Endothelial cell of umbilical vein (primary cell): ENCODE measurements around the gene AIG1. TPM values are rescaled to one million over a fixed set of nuclear protein-coding genes. Genes with fewer than 3 reads are reported as not detected.

Experiments
- BruUV-seq: library from RNA; stranded (reverse); fragments of 400-500 nt; replicated peaks from 2 replicates; lab custom pipeline; 2021; lab: Mats Ljungman, UMichigan
- CTCF ChIA-PET: fragments of 300-600, 350-600 bp; sonication (Branson Sonifier 250); formaldehyde crosslinking; loops from one replicate; lab custom pipeline; 2021; ENCODE audit warnings: antibody characterized with exemption, inconsistent platforms; lab: Charles Lee
- POLR2A ChIA-PET: fragments of 300-600, 350-600 bp; sonication (Branson Sonifier 250); formaldehyde crosslinking; loops from one replicate; lab custom pipeline; 2021; ENCODE audit warnings: antibody characterized with exemption, inconsistent platforms; lab: Charles Lee
- DNase-seq: peaks from one replicate; pipeline ENCODE4 v3.0.0-alpha.2; 2011; ENCODE audit warnings: low read depth, low spot score
- FAIRE-seq: peaks from 2 replicates; lab custom pipeline; 2011; peaks lifted over from hg19 to GRCh38; lab: Jason Lieb, UNC
- H2AFZ ChIP-seq: 2 replicates; pipeline ENCODE4 v1.6.0; 2012; ENCODE audit warnings: low read depth, low read length, control low read depth, inconsistent platforms
- H3K27ac ChIP-seq: 2 replicates; pipeline ENCODE4 v1.5.1; 2011; ENCODE audit warnings: low read depth, mild to moderate bottlenecking, control low read depth, low read length, moderate library complexity; ENCODE audit not compliant: insufficient read depth
- H3K27me3 ChIP-seq, 2 experiments: 2 replicates each; pipeline versions ENCODE4 v1.6.0 to v1.6.1; 2011; ENCODE audit warnings: low read length in 2 of 2, mixed read lengths in 1 of 2; ENCODE audit not compliant: control insufficient read depth in 2 of 2, insufficient read depth in 2 of 2
- H3K36me3 ChIP-seq, 2 experiments: 2 replicates in 1 of 2; 3 replicates in 1 of 2; pipeline ENCODE4 v1.5.1; 2011; ENCODE audit warnings: low read length in 2 of 2, mild to moderate bottlenecking in 1 of 2, moderate library complexity in 1 of 2; ENCODE audit not compliant: control insufficient read depth in 2 of 2, insufficient read depth in 2 of 2; ENCODE audit errors: extremely low read depth in 1 of 2
- H3K4me1 ChIP-seq: 3 replicates; pipeline ENCODE4 v1.5.1; 2011; ENCODE audit warnings: mild to moderate bottlenecking, low read length; ENCODE audit not compliant: control insufficient read depth, insufficient read depth; ENCODE audit errors: extremely low read depth
- H3K4me2 ChIP-seq: 2 replicates; pipeline ENCODE4 v1.6.1; 2011; ENCODE audit warnings: low read length, control low read depth, mixed read lengths; ENCODE audit not compliant: insufficient read depth
- H3K4me3 ChIP-seq, 3 experiments: fragments of 200-600 bp in 1 of 3; sonication (generic), shearing (Covaris generic) in 1 of 3; replicated peaks in 1 of 3; 2 replicates each; pipeline ENCODE4 v1.5.1; 2011 to 2016; ENCODE audit warnings: control low read depth in 3 of 3, low read length in 3 of 3, mild to moderate bottlenecking in 2 of 3, inconsistent platforms in 1 of 3, low read depth in 1 of 3, moderate library complexity in 1 of 3; ENCODE audit not compliant: insufficient read depth in 1 of 3
- H3K79me2 ChIP-seq: 2 replicates; pipeline ENCODE4 v1.6.0; 2012; ENCODE audit warnings: low read length, inconsistent platforms; ENCODE audit not compliant: control insufficient read depth, insufficient read depth
- H3K9ac ChIP-seq: replicated peaks from 2 replicates; pipeline ENCODE3; 2011; ENCODE audit warnings: low read length, control low read depth; ENCODE audit not compliant: insufficient read depth; ENCODE audit errors: extremely low read depth
- H3K9me1 ChIP-seq: replicated peaks from 3 replicates; pipeline ENCODE4 v1.6.0; 2011; ENCODE audit warnings: mild to moderate bottlenecking, low read length; ENCODE audit not compliant: control insufficient read depth, insufficient read depth; ENCODE audit errors: extremely low read depth
- H3K9me3 ChIP-seq: replicated peaks from 2 replicates; pipeline ENCODE4 v1.5.1; 2012; ENCODE audit warnings: low read length, inconsistent platforms; ENCODE audit not compliant: control insufficient read depth, insufficient read depth
- H4K20me1 ChIP-seq: replicated peaks from 2 replicates; pipeline ENCODE3; 2011; ENCODE audit warnings: mild to moderate bottlenecking, low read length; ENCODE audit not compliant: control insufficient read depth, insufficient read depth; ENCODE audit errors: extremely low read depth
- EZH2 ChIP-seq: IDR thresholded peaks from 2 replicates; pipeline ENCODE4 v1.6.1; 2012; ENCODE audit warnings: borderline replicate concordance, low read depth, mild to moderate bottlenecking, moderate library complexity, low read length, inconsistent platforms; ENCODE audit not compliant: severe bottlenecking
- FOS ChIP-seq: IDR thresholded peaks from 2 replicates; pipeline ENCODE4 v1.6.1; 2011; ENCODE audit warnings: mild to moderate bottlenecking, low read length, moderate library complexity, borderline replicate concordance; ENCODE audit not compliant: insufficient read depth
- GATA2 ChIP-seq: IDR thresholded peaks from 2 replicates; pipeline ENCODE4 v1.7.0; 2011; ENCODE audit warnings: low read depth, mild to moderate bottlenecking, moderate library complexity, mixed read lengths, low read length; ENCODE audit not compliant: insufficient read length, insufficient read depth
- JUN ChIP-seq: IDR thresholded peaks from 2 replicates; pipeline ENCODE4 v1.6.1; 2011; ENCODE audit warnings: borderline replicate concordance, low read depth; ENCODE audit not compliant: insufficient read length, insufficient read depth
- MAX ChIP-seq: IDR thresholded peaks from 2 replicates; pipeline ENCODE4 v1.6.1; 2011; ENCODE audit not compliant: insufficient read depth, insufficient read length
- MYC ChIP-seq: IDR thresholded peaks from one replicate; pipeline ENCODE4 v1.6.1; 2011; ENCODE audit warnings: mild to moderate bottlenecking, low read depth, low read length
- POLR2A ChIP-seq: IDR thresholded peaks from 2 replicates; pipeline ENCODE4 v1.6.1; 2012; ENCODE audit warnings: low read depth, mild to moderate bottlenecking, control low read depth, low read length
- POLR2AphosphoS5 ChIP-seq: IDR thresholded peaks from 2 replicates; pipeline ENCODE4 v1.6.1; 2012; ENCODE audit warnings: low read depth, mild to moderate bottlenecking, control low read depth, low read length, moderate library complexity; ENCODE audit not compliant: insufficient read depth
- dilution Hi-C: fragments of 300-500 bp; cut with MboI; formaldehyde crosslinking; loops from one replicate; pipeline ENCODE4 v1.15.0; 2019; ENCODE audit warnings: low sequenced_read_pairs; ENCODE audit not compliant: extremely low pct_ligation_motif_present
- intact Hi-C: fragments of 100-400 bp; cut with micrococcal nuclease; formaldehyde crosslinking; loops from one replicate; pipeline ENCODE4 v1.10.0; 2022
- polyA plus RNA-seq, 4 experiments: library from polyadenylated mRNA; depleted of rRNA in 3 of 4; stranded (reverse) in 3 of 4; unstranded in 1 of 4; fragments of >200 nt; gene quantifications; 2 replicates each; pipeline versions ENCODE4 v1.2.1 to v1.2.3, GENCODE V29; 2011 to 2012; ENCODE audit warnings: missing spikeins in 1 of 4
- total RNA-seq: library from RNA; stranded (reverse); gene quantifications from 2 replicates; pipeline ENCODE4 v1.2.3, GENCODE V29; 2021
- TF ChIP-seq, protein P1 (sequence below), 2 donors: IDR thresholded peaks; 1 replicate in 1 of 2; 2 replicates in 1 of 2; pipeline ENCODE4 v1.5.1; 2011; ENCODE audit warnings: low read length in 2 of 2, mild to moderate bottlenecking in 2 of 2, moderate library complexity in 2 of 2, control low read depth in 1 of 2, inconsistent platforms in 1 of 2, low read depth in 1 of 2; ENCODE audit not compliant: insufficient read depth in 1 of 2; ENCODE audit errors: extremely low read depth in 1 of 2

Gene AIG1
- total and polyA plus RNA-seq, 2 donors (not counting 3 experiments of a cell fraction or from before 2014, with no cell fraction given): 17.7 to 22.7 TPM

- FAIRE-seq (no peak), DNase-seq (no peak)
- no peaks in the 10 kb centered on the region for H4K20me1 ChIP-seq
- dilution Hi-C loops (no loop called here), intact Hi-C loops (no loop called here)
- H3K36me3 ChIP-seq: no peaks in the 10 kb centered on the region
- CTCF ChIA-PET: no interaction called here
- POLR2A ChIA-PET: no interaction called here
- H2AFZ ChIP-seq: no peak overlapping the region
- H3K4me2 ChIP-seq: no peak overlapping the region
- peaks cover 0 to 1% of the 10 kb centered on the region in 2 experiments for H3K27me3 ChIP-seq
- TF ChIP-seq MYC: no peak
- no peak for TF ChIP-seq POLR2AphosphoS5
- TF ChIP-seq POLR2A: no peak
- no peak for TF ChIP-seq GATA2
- TF ChIP-seq FOS: no peak
- no peak for TF ChIP-seq JUN
- TF ChIP-seq EZH2: no peak
- TF ChIP-seq, protein P1, sequence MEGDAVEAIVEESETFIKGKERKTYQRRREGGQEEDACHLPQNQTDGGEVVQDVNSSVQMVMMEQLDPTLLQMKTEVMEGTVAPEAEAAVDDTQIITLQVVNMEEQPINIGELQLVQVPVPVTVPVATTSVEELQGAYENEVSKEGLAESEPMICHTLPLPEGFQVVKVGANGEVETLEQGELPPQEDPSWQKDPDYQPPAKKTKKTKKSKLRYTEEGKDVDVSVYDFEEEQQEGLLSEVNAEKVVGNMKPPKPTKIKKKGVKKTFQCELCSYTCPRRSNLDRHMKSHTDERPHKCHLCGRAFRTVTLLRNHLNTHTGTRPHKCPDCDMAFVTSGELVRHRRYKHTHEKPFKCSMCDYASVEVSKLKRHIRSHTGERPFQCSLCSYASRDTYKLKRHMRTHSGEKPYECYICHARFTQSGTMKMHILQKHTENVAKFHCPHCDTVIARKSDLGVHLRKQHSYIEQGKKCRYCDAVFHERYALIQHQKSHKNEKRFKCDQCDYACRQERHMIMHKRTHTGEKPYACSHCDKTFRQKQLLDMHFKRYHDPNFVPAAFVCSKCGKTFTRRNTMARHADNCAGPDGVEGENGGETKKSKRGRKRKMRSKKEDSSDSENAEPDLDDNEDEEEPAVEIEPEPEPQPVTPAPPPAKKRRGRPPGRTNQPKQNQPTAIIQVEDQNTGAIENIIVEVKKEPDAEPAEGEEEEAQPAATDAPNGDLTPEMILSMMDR (IDR thresholded peaks at IDR 0.05; ENCODE audit: extremely low read depth in 1 of 2, insufficient read depth in 1 of 2, low read depth in 1 of 2, low read length in 2 of 2): no peak
- TF ChIP-seq MAX: no peak
- H3K9me3 ChIP-seq: no peaks in the 10 kb centered on the region
- H3K4me3 ChIP-seq: no peak overlapping the region
- no TSS peak for BruUV-seq
- no peaks in the 10 kb centered on the region for H3K79me2 ChIP-seq
- no peak overlapping the region for H3K27ac ChIP-seq
- H3K9me1 ChIP-seq: no peaks in the 10 kb centered on the region
- H3K4me1 ChIP-seq: no peaks in the 10 kb centered on the region
- no peak overlapping the region for H3K9ac ChIP-seq
Observed at GRCh38 chr6:143295932-143296331, 235.2 kb downstream of the AIG1 start.
